DOHH2 (cell line): Measurements from ENCODE around the gene CMTR1.

Experiments
- CTCF ChIP-seq: fragments of 200-600 bp; sonication (generic); IDR thresholded peaks from one replicate; pipeline ENCODE4 v1.5.1; 2014; ENCODE audit warnings: antibody characterized with exemption, mild to moderate bottlenecking, low read depth, low read length; ENCODE audit not compliant: poor library complexity, severe bottlenecking
- EZH2phosphoT487 ChIP-seq: fragments of 200-600 bp; sonication (generic); IDR thresholded peaks from 2 replicates; pipeline ENCODE4 v1.6.1; 2017; ENCODE audit warnings: borderline replicate concordance, mild to moderate bottlenecking, antibody characterized with exemption, low read length, moderate library complexity, mixed read lengths

- TF ChIP-seq CTCF (no peak), EZH2phosphoT487 (no peak)
Observed at GRCh38 chr6:37432916-37433656, at the start of gene CMTR1.
